GM23338 (cell line): ENCODE results near the gene IQCF2. TPM values are rescaled to one million over a fixed set of nuclear protein-coding genes. Genes with fewer than 3 reads are reported as not detected.

ENCODE experiments used
- ATAC-seq: fragments of 200-7000 bp; cut with Tn5 transposase; 3 replicates; pipeline ENCODE4 v1.9.1; 2020
- DNase-seq: peaks from one replicate; pipeline ENCODE4 v3.0.0-alpha.2; 2015; ENCODE audit warnings: low spot score
- H2AFZ ChIP-seq: fragments of 200-600 bp; sonication (generic); 2 replicates; pipeline ENCODE4 v1.8.0; 2016; ENCODE audit warnings: antibody characterized with exemption, mild to moderate bottlenecking, moderate library complexity
- H3F3A ChIP-seq: fragments of 200-600 bp; sonication (generic); replicated peaks from 2 replicates; pipeline ENCODE4 v1.8.0; 2017; ENCODE audit warnings: antibody characterized with exemption, mixed run types, low read depth
- H3K27ac ChIP-seq: fragments of 200-600 bp; sonication (generic); 2 replicates; pipeline ENCODE4 v1.6.1; 2016; ENCODE audit warnings: low read depth
- H3K27me3 ChIP-seq: fragments of 200-600 bp; sonication (generic); 2 replicates; pipeline ENCODE4 v1.8.0; 2016; ENCODE audit warnings: mild to moderate bottlenecking, mixed run types, moderate library complexity; ENCODE audit not compliant: insufficient read depth
- H3K36me3 ChIP-seq: fragments of 200-600 bp; sonication (generic); 2 replicates; pipeline ENCODE4 v1.8.0; 2016; ENCODE audit warnings: mild to moderate bottlenecking; ENCODE audit not compliant: insufficient read depth
- H3K4me1 ChIP-seq: fragments of 200-600 bp; sonication (generic); 2 replicates; pipeline ENCODE4 v1.8.0; 2016; ENCODE audit warnings: mild to moderate bottlenecking, moderate library complexity; ENCODE audit not compliant: insufficient read depth
- H3K4me2 ChIP-seq: fragments of 200-600 bp; sonication (generic); 2 replicates; pipeline ENCODE4 v1.7.1; 2017; ENCODE audit warnings: mixed run types
- H3K4me3 ChIP-seq: fragments of 200-600 bp; sonication (generic); 2 replicates; pipeline ENCODE4 v1.6.1; 2016; ENCODE audit warnings: mixed run types
- H3K79me2 ChIP-seq: fragments of 200-600 bp; sonication (generic); replicated peaks from 2 replicates; pipeline ENCODE4 v1.8.0; 2017; ENCODE audit warnings: mild to moderate bottlenecking; ENCODE audit not compliant: insufficient read depth
- H3K9me2 ChIP-seq: fragments of 200-600 bp; sonication (generic); 2 replicates; pipeline ENCODE4 v1.8.0; 2017; ENCODE audit not compliant: insufficient read depth
- H4K20me1 ChIP-seq: fragments of 200-600 bp; sonication (generic); replicated peaks from 2 replicates; pipeline ENCODE4 v1.8.0; 2017; ENCODE audit warnings: mild to moderate bottlenecking; ENCODE audit not compliant: insufficient read depth
- H3K27ac Mint-ChIP-seq: 2 replicates; pipeline ENCODE4 v1.8.0; 2020; ENCODE audit warnings: inconsistent platforms, mild to moderate bottlenecking, moderate library complexity, mixed read lengths
- H3K27me3 Mint-ChIP-seq: 3 replicates; pipeline ENCODE4 v1.8.0; 2022; ENCODE audit warnings: low read depth, mild to moderate bottlenecking, moderate library complexity, mixed read lengths, inconsistent platforms; ENCODE audit not compliant: insufficient read depth, poor library complexity
- H3K36me3 Mint-ChIP-seq: 3 replicates; pipeline ENCODE4 v1.8.0; 2021; ENCODE audit warnings: low read depth, mild to moderate bottlenecking, inconsistent platforms, moderate library complexity, mixed read lengths
- H3K4me1 Mint-ChIP-seq: 3 replicates; pipeline ENCODE4 v1.8.0; 2020; ENCODE audit warnings: mild to moderate bottlenecking, inconsistent platforms, mixed read lengths
- H3K4me3 Mint-ChIP-seq: 3 replicates; pipeline ENCODE4 v1.8.0; 2021; ENCODE audit warnings: moderate library complexity, mild to moderate bottlenecking, inconsistent platforms, mixed read lengths
- H3K9me3 Mint-ChIP-seq: 3 replicates; pipeline ENCODE4 v1.8.0; 2020; ENCODE audit warnings: moderate library complexity, mild to moderate bottlenecking, inconsistent platforms, mixed read lengths
- CREB1 ChIP-seq: fragments of 250-450 bp; sonication (Bioruptor Pico); IDR thresholded peaks from 2 replicates; pipeline ENCODE4 v1.5.0; 2020; ENCODE audit warnings: low read depth, mild to moderate bottlenecking, moderate library complexity
- ETS1 ChIP-seq: IDR thresholded peaks from 2 replicates; pipeline ENCODE4 v1.6.1; 2016; ENCODE audit warnings: antibody characterized with exemption
- EZH2 ChIP-seq: fragments of 200-600 bp; sonication (generic); IDR thresholded peaks from one replicate; pipeline ENCODE4 v1.8.0; 2017; ENCODE audit warnings: antibody characterized with exemption, mild to moderate bottlenecking, low read depth; ENCODE audit not compliant: unreplicated experiment
- EZH2phosphoT487 ChIP-seq: fragments of 200-600 bp; sonication (generic); IDR thresholded peaks from one replicate; pipeline ENCODE4 v1.8.1; 2018; ENCODE audit warnings: antibody characterized with exemption; ENCODE audit not compliant: unreplicated experiment
- JUNB ChIP-seq: IDR thresholded peaks from one replicate; pipeline ENCODE4 v1.6.1; 2016; ENCODE audit warnings: antibody characterized with exemption; ENCODE audit not compliant: unreplicated experiment
- NANOG ChIP-seq: IDR thresholded peaks from 2 replicates; pipeline ENCODE4 v1.6.1; 2016; ENCODE audit warnings: antibody characterized with exemption, borderline replicate concordance
- POLR2AphosphoS5 ChIP-seq: IDR thresholded peaks from 2 replicates; pipeline ENCODE4 v1.6.1; 2016; ENCODE audit warnings: antibody characterized with exemption, low read depth
- REST ChIP-seq: IDR thresholded peaks from one replicate; pipeline ENCODE4 v1.6.1; 2018; ENCODE audit warnings: antibody characterized with exemption; ENCODE audit not compliant: unreplicated experiment
- ZNF331 ChIP-seq: fragments of 250-450 bp; sonication (Bioruptor Pico); IDR thresholded peaks from 2 replicates; pipeline ENCODE4 v1.5.0; 2020; ENCODE audit warnings: low read depth, mild to moderate bottlenecking, moderate library complexity
- polyA plus RNA-seq: library from polyadenylated mRNA; unstranded; fragments of >200 nt; fragmentation: Nextera tagmentation; extraction: Ambion mirVana; gene quantifications from 2 replicates; pipeline ENCODE4 v1.2.1, GENCODE V29; 2016
- total RNA-seq: library from RNA; depleted of rRNA; stranded (reverse); fragments of >200 nt; shearing (Covaris generic); gene quantifications from 2 replicates; pipeline ENCODE4 v1.2.3, GENCODE V29; 2014

IQCF2 gene
- total and polyA plus RNA-seq, 2 experiments from 2014 or later: not detected

- TF ChIP-seq REST (no peak), ETS1 (no peak)
These were observed 14.8 kb downstream of the IQCF2 start (continued) for GRCh38 chr3:51876186-51876585.

- Mint-ChIP-seq H3K9me3 (no peaks in the 10 kb centered on the region), H3K4me1 (peaks cover 6% of the 10 kb centered on the region), H3K36me3 (no peaks in the 10 kb centered on the region), H3K27ac (no peak overlapping the region), H3K27me3 (peaks cover 9% of the 10 kb centered on the region), H3K4me3 (no peak overlapping the region)
- Histone ChIP-seq H3K4me2 (no peak overlapping the region), H2AFZ (no peak overlapping the region), H3K4me1 (no peaks in the 10 kb centered on the region), H3K36me3 (no peaks in the 10 kb centered on the region), H3K4me3 (no peak overlapping the region), H3F3A (no peaks in the 10 kb centered on the region), H3K79me2 (no peaks in the 10 kb centered on the region), H3K27ac (no peak overlapping the region), H4K20me1 (no peaks in the 10 kb centered on the region), H3K9me2 (peaks cover 9% of the 10 kb centered on the region), H3K27me3 (no peaks in the 10 kb centered on the region)
- TF ChIP-seq ETS1: no peak
- no peak for ATAC-seq
- DNase-seq: no peak
These were observed 18.5 kb downstream of the IQCF2 start for GRCh38 chr3:51879937-51880336.

- no peak for ATAC-seq
- TF ChIP-seq EZH2phosphoT487 (no peak), ZNF331 (CRISPR knock-in tag) (no peak), EZH2 (no peak), JUNB (no peak), POLR2AphosphoS5 (no peak), NANOG (no peak), CREB1 (CRISPR knock-in tag) (no peak), ETS1 (no peak)
These were observed 25.0 kb downstream of the IQCF2 start for GRCh38 chr3:51886447-51886846.

More at GRCh38 chr3:51886447-51886846, 25.0 kb downstream of the IQCF2 start:
- Histone ChIP-seq H3K27me3 (no peaks in the 10 kb centered on the region), H3F3A (no peaks in the 10 kb centered on the region), H3K79me2 (no peaks in the 10 kb centered on the region), H3K4me3 (no peak overlapping the region), H3K4me1 (no peaks in the 10 kb centered on the region), H3K36me3 (no peaks in the 10 kb centered on the region), H3K4me2 (no peak overlapping the region), H3K27ac (no peak overlapping the region), H3K9me2 (peaks cover 9% of the 10 kb centered on the region), H4K20me1 (no peaks in the 10 kb centered on the region), H2AFZ (no peak overlapping the region)
- Mint-ChIP-seq H3K36me3 (no peaks in the 10 kb centered on the region), H3K9me3 (no peaks in the 10 kb centered on the region), H3K27ac (no peak overlapping the region), H3K4me3 (no peak overlapping the region), H3K4me1 (peaks cover 4% of the 10 kb centered on the region; the same call in 2 of the 3 replicates), H3K27me3 (peaks cover 2% of the 10 kb centered on the region)
- no peak for DNase-seq
